RPMI7951 (cell line): ENCODE data around the gene EPYC. TPM values are rescaled to one million over a fixed set of nuclear protein-coding genes. Genes with fewer than 3 reads are reported as not detected.
"Not testable (repeated sequence)": the region's sequence is repeated elsewhere in the genome, so short reads cannot be mapped to it uniquely, and the experiment has no call there.

Source experiments
- DNase-seq: peaks from one replicate; pipeline ENCODE4 v3.0.0-alpha.2; 2012; ENCODE audit warnings: low read depth
- total RNA-seq: library from RNA; depleted of rRNA; stranded (reverse); fragments of >200 nt; shearing (Covaris generic); gene quantifications from 2 replicates; pipeline ENCODE4 v1.2.3, GENCODE V29; 2014

EPYC gene
- total RNA-seq, 1 experiment from 2014 or later = not detected

DNA sequence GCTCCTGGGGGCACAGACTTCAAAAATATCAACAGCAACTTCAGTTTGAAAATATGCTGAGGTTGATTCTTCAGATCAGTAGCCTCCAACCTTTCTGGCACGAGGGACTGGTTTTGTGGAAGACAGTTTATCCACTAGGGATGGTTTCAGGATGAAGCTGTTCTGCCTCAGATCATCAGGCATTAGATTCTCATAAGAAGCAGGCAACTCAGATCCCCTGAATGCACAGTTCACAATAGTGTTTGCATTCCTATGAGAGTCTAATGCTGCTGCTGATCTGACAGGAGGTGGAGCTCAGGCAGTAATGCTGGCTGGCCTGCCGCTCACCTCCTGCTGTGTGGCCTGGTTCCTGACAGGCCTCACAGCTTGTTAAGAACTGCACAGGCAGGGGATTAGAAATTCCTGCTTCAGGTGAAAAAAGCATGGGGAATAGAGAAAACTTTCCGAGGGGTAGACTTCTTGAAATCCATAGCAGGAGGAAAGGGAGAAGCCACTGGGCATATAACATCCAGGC, 12.8 kb downstream of the EPYC start:
- DNase-seq = no peak

DNA sequence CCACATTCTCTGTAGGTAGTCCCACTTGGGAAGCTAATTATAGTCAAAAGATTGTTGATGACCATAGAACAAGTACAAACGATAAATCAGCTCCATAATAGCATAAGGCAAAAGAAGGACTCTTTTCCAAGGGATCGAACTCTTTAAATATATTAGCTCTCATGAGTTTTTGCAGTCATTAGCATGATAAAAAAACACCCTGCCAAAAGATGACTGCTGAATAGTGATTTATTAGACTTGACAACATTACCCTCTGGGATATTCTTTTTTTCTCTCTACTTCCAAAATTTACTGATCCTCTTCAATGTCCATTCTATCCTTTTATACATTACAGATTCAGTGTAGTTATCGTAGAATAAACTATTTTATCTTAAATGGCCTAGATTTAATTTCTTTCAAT, 14.2 kb downstream of the EPYC start:
- no peak for DNase-seq

DNA sequence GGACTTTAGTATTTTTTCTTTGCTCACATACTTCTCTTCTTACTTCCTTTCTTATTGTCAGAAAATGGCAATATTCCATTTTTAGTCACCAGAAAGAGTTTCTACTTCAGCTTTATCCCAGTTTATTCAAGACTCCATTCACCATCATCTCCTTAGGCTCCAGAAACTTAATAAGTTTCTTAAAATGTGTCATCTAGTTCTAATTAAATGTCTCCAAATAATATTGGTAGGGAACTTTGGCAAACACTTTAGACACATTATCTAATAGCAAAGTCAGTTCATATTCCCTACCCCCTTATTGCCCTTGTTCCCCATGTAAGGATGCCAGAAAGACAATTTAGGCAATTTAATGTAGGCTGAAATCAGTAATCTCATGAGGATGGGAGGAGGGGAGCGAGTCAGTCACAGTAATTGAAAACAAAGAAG, 15.1 kb downstream of the EPYC start:
- DNase-seq = no peak

DNA sequence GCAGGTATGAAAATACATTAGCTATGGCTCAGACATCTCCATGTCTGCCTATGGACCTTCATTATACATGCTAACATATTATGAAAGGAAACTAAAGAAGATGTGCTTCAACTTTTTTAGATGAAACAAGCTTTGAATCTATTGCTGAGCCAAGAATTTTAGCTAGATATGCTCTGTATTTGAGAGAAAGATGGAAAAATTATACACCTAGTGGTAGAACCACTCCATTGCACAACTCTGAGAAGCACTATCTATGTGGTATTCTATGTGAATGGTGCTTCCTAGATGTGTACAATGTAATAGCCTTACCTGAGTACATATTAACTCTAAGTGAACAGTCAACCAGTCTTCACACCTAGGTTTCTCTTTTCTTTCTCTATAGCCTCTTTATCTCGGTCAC, 17.3 kb downstream of the EPYC start:
- no peak for DNase-seq

DNA sequence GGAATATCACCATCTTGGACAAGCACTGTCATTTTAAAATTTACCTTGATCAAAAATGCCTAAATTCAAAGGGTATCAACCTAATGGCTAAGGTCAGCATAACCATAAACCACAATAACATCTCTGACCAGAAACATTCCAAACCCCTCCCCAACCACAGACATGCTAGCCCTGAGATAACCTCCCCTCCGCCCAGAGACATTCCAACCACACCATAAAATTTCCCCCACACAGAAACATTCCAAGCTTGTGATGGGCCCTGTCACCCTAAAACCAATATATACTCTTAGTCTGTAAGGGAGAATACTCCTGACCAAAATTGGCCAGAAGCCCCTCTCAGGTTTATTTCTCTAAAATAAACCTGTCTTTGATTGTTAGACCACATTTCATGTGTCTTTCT, 17.7 kb downstream of the EPYC start:
- DNase-seq = peak; percentile 43

DNA sequence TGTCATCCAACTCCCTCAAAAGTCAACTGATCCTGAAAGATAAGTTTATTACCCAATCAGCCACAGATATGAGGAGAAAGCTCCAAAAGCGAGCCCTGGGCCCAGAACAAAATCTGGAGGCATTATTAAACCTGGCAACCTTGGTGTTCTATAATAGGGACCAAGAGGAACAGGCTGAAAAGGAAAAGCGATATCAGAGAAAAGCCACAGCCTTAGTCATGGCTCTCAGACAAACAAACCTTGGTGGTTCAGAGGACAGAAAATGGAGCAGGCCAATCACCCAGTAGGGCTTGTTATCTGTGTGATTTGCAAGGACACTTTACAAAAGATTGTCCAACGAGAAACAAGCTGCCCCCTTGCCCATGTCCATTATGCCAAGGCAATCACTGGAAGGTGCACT, 19.4 kb downstream of the EPYC start:
- DNase-seq = not testable (repeated sequence)

DNA sequence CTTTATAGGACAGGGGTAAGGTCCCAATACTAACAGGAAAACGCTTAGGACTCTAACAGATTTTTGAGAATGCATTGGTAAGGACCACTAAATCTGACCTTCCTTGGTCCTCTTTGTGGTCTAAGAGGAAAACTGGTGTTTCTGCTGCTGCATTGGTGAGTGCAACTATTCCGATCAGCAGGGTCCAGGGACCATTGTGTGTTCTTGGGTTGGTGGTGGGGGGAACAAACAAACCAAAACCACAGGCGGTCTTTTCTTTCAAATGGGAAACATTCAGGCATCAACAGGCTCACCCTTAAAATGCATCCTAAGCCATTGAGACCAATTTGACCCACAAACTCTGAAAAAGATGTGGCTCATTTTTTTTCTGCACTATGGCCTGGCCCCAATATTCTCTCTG, 20.7 kb downstream of the EPYC start:
- no peak for DNase-seq

- DNase-seq = no peak
Observed at GRCh38 chr12:90982170-90982569, 22.6 kb downstream of the EPYC start.

- DNase-seq = peak; percentile 43
Observed at GRCh38 chr12:90979951-90980350, 24.8 kb downstream of the EPYC start.

GRCh38 chr12:90979019-90979418, 25.8 kb downstream of the EPYC start:
- no peak for DNase-seq

DNA sequence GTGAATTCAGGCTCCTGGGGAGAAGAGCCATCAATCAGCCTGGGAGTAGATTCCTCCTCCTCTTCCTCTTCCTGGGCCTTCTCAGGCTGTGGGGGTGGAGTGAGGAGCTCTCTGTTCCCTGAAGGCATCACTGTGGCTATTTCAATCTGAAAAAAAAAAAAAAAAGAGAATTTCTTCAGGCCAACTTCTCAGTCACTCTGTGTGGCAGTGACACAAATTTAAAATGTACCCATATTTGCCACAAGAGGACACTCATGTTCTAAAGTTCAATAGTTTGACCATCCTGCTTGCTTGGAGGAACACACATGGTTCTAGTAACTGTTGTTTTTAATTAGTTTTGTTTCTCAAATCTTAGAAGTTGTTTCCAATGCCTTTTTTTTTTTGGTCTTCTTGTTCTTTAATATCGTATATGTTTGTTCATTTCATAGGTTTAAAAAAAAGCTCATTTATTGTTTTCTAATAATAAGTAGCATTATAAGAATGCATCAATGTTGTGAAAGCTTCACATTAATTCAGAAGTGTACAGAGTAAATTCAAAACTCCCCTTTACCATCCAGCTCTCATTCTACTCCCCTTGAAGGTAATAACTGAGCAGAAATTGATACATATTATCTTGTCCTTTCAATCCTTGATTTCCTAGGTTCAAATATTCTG, 26.5 kb downstream of the EPYC start:
- peak; percentile 68 for DNase-seq

DNA sequence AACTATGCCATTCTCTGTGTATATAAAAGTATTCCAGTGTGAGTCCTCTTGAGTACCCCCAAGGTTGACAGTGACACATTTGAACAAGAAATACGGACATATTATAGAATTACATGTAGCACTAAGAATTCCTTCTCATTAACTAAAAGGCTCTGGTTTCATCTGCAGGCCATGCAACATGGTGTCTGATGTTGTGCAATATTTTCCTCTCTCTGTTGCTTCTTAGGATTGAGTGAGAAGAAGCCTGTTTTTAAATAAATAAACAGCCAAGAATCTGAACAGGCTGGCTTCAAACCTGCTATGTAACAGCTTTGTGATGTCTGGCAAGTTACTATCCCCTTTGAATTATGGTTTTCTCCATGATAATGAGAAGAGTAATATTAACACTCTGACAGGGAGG, 27.5 kb downstream of the EPYC start:
- DNase-seq = no peak

DNA sequence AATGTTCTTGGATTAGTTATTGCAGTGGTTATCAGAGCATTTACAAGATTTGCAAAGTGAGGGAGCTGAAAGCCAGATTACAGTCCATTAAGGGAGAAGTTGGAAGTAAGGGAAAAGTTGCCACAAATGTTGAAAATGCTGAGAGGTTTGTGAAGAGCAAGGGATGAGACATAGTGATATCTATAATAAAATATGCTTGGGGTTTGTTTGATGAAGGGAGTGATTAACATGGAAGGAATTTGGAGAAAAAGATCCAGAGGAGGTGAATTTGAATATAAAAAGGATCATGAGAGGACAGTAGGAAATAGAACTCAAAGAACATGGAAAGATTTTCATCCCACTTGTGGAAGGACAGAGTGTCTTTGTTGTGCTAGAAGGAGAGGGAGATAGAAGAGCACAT, 30.5 kb downstream of the EPYC start:
- peak; percentile 52 for DNase-seq

DNA sequence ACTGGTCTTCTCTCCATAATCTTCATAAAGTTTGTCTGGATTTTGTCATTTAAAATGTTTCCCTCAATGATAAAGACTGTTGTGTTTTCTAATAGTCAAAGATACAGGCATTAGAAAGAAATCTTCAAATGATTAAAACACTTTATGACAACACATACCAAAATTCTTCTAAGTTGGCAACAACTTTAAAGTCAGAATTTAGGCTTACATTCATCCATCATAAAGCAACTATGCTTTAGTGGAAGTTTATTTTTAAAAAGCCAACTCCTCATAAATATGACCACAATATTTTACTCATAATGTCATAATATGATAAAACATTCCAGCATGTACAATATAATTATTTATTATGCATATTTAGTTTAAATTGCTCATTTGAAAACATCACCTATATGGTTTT, 32.5 kb downstream of the EPYC start:
- DNase-seq = no peak

DNA sequence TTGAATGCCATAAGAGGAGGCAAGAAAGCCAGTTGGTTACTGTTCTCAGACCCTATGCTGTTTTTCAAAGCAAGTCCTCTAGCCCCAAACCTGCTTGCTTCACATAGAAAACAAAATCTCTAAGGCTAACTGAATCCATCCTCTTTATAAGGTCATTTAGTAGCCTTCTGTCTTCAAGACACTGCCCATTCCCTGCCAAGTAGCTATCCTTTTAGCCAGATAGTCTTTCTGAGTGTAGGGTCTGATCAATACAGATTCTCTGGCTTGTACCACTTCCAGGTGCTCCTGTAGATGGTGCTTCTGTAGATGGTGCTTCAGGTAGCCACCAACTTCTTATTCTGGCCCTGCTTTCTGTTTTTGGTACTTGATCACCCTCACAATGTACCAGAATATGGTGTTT, 33.9 kb downstream of the EPYC start:
- DNase-seq = no peak

DNA sequence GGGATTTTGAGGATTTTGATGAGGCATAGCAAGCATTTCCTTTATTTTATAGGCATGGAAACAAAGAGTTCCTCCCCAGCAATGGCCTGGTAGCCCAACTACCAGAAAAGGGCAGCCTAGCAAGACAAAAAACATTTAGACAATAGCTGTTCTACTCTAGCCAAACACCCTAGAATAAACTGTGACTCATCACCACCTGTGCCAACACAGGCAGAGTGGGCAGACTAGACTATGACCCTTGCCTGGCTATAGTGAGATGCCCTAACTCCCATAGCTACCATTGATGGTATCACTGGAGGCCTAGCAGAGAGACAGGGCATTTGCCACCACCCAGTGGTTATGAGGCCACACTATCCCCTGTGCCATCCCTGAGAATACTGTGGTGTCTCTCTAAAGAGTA, 34.3 kb downstream of the EPYC start:
- DNase-seq = peak; percentile 30

DNA sequence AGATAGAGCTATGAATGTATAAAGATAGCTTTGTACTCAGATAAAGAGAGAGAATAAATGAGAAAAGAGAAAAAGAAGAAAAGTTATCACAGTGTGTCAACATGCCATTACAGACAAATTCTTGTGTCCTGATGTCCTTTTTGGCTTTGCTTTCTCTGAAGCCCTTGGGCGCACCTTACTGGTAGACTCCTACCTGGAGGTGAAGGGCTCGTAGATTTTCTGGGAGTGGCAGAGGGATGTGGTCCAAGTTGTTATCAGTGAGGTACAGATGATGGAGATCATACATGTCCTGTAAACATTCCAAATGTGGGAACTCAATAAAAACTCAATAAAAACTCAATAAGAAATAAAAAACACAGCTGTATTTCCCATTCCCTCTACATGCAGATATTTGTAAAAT, 34.9 kb downstream of the EPYC start:
- DNase-seq = no peak

DNA sequence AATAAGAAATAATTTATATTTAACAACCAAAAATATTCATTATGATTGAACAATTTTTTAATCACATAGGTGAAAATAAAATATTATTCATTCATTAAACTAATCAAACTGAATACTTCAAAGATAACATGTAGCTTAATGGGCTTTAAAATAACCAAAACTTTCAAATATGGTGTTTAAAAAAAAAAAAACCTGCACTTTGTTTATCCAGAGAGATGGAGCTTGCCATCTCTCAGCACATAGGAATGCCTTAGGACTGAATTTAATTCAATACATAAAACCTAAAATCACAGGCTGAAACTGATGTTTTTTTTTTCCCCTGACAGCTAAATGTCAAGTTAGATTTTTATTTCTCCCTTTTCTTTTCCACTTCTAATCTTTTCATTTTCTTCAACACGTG, 35.4 kb downstream of the EPYC start:
- no peak for DNase-seq

- DNase-seq = no peak
Observed at GRCh38 chr12:90965204-90965603, 39.6 kb downstream of the EPYC start.

GRCh38 chr12:90964616-90965015, 40.2 kb downstream of the EPYC start:
- DNase-seq = no peak

- DNase-seq = no peak
Observed at GRCh38 chr12:90963946-90964345, 40.8 kb downstream of the EPYC start.

DNA sequence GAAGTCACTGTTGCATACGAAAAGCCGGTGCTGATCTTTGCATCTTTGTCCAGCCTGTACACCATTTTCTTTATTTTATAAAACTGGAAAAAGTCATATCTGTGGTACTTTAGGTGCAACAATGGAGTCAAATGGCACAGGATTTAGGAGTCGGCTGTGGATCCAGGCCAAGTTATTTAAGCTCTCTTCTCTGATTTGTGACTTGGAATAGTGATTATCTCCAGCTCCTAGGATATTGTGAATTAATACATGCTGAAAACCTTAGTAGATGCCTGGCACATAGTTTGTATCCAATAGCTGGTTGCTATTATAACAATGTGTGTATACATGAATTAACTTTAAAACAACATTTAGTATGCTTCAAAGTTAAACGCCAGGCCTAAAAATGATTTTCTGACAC, 43.6 kb downstream of the EPYC start:
- DNase-seq = no peak

DNA sequence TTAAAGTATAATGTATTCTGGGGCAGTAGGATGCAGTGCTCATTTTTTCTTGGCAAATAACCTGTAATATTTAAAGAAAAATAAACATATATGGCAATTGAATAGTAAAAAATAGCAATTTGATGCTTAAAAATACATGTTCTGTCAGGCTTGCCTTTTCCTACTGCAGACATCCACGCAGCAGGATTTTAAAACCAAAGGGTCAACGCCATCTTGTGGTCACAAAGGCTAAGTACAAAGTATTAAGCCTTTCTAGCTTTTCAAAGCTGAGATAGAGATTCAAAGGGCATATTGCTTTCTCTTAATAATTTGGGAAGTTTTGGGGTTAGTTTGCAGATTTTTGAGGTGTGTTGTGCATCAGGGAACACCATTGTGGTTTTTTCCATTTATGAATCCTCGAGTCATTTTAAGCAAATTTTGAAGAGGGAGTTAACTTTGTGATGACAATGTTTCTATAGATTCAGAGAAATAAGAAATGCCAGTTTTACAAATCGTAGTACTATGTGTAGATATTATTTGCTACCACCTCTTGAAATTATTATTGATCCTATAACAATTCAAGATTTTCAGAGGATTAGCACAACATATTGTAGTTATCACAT, 45.1 kb downstream of the EPYC start:
- DNase-seq = peak; percentile 49

DNA sequence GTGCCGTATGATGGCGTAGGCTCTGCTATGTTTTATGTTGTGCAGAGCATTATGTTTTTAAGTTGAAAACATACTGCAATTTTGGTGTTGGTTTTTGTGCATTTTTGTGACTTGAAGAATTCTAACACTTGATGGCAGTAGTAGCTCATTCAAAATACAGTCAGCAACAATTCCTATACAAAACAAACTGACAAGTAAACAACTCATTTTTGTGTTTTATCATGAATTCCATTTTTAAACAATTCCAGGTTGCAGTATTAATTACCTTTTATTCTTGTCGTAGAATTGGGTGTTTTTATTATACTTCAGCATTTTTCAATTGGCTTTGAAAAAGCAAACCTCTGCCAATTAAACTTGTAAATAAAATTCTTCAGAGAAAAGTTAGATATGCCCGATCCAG, 45.7 kb downstream of the EPYC start:
- DNase-seq = no peak
